Sigmoid colon (tissue), 4 donors: ENCODE measurements around the gene NRP1.

ENCODE experiments used
- CTCF ChIP-seq, 4 experiments: fragments of 450-650 bp in 3 of 4; fragments of 200-600 bp in 1 of 4; IDR thresholded peaks; one replicate each; pipeline ENCODE4 v1.5.1; 2016 to 2019; ENCODE audit warnings: antibody characterized with exemption in 4 of 4, mild to moderate bottlenecking in 3 of 4, moderate library complexity in 2 of 4
- POLR2A ChIP-seq, 2 donors: fragments of 450-650 bp; IDR thresholded peaks; one replicate each; pipeline ENCODE4 v1.6.1; 2016; ENCODE audit warnings: antibody characterized with exemption in 2 of 2, mild to moderate bottlenecking in 2 of 2, moderate library complexity in 2 of 2
- POLR2AphosphoS5 ChIP-seq, 4 donors: sonication (generic); formaldehyde crosslinking; IDR thresholded peaks; one replicate each; pipeline ENCODE4 v1.6.1; 2017; ENCODE audit warnings: antibody characterized with exemption in 4 of 4

- TF ChIP-seq CTCF (IDR thresholded peaks at IDR 0.05) = no peak
- no peak for TF ChIP-seq POLR2A (IDR thresholded peaks at IDR 0.05)
- TF ChIP-seq POLR2AphosphoS5 (IDR thresholded peaks at IDR 0.05) = no peak
Observed at GRCh38 chr10:33263453-33263852, 71.0 kb downstream of the NRP1 start.
